Jurkat, Clone E6-1 (cell line): ENCODE results near the gene RIMS1.

Source experiments
- DNase-seq: peaks from one replicate; pipeline ENCODE4 v3.0.0-alpha.2; 2011; ENCODE audit warnings: low read depth, low spot score
- H3K4me3 ChIP-seq: 2 replicates; pipeline ENCODE4 v1.5.1; 2011; ENCODE audit warnings: mild to moderate bottlenecking, low read length, control low read depth, moderate library complexity

Gene RIMS1

GRCh38 chr6:72381076-72381475, 494.7 kb downstream of the RIMS1 start:
- H3K4me3 ChIP-seq = no peak overlapping the region
- DNase-seq = no peak

- H3K4me3 ChIP-seq = no peak overlapping the region
- no peak for DNase-seq
These were observed 496.5 kb downstream of the RIMS1 start for GRCh38 chr6:72382602-72383529.

GRCh38 chr6:72386324-72386723, 500.0 kb downstream of the RIMS1 start:
- DNase-seq = no peak
- no peak overlapping the region for H3K4me3 ChIP-seq

- DNase-seq = no peak
These were observed 503.3 kb downstream of the RIMS1 start for GRCh38 chr6:72389698-72390097.

GRCh38 chr6:72390548-72390947, 504.2 kb downstream of the RIMS1 start:
- no peak for DNase-seq
- no peak overlapping the region for H3K4me3 ChIP-seq

More at GRCh38 chr6:72389698-72390097, 503.3 kb downstream of the RIMS1 start:
- no peak overlapping the region for H3K4me3 ChIP-seq

GRCh38 chr6:72401865-72402264, 515.5 kb downstream of the RIMS1 start:
- no peak overlapping the region for H3K4me3 ChIP-seq
- no peak for DNase-seq

GRCh38 chr6:72403413-72403812, 517.1 kb downstream of the RIMS1 start:
- no peak for DNase-seq

GRCh38 chr6:72406517-72406916, 520.2 kb downstream of the RIMS1 start:
- no peak overlapping the region for H3K4me3 ChIP-seq
- no peak for DNase-seq

More at GRCh38 chr6:72403413-72403812, 517.1 kb downstream of the RIMS1 start:
- H3K4me3 ChIP-seq = no peak overlapping the region

GRCh38 chr6:72410769-72411168, 524.4 kb downstream of the RIMS1 start:
- H3K4me3 ChIP-seq = no peak overlapping the region
- DNase-seq = no peak

- peak; percentile 74 for DNase-seq
- no peak overlapping the region for H3K4me3 ChIP-seq
These were observed 525.7 kb downstream of the RIMS1 start for GRCh38 chr6:72411872-72412708.

GRCh38 chr6:72412709-72413044, 526.3 kb downstream of the RIMS1 start:
- H3K4me3 ChIP-seq = no peak overlapping the region
- DNase-seq = peak; percentile 10

GRCh38 chr6:72413884-72414283, 527.5 kb downstream of the RIMS1 start:
- no peak overlapping the region for H3K4me3 ChIP-seq
- no peak for DNase-seq

GRCh38 chr6:72414657-72415056, 528.3 kb downstream of the RIMS1 start:
- DNase-seq = no peak
- H3K4me3 ChIP-seq = no peak overlapping the region

GRCh38 chr6:72416744-72417465, 530.6 kb downstream of the RIMS1 start:
- no peak overlapping the region for H3K4me3 ChIP-seq
- DNase-seq = no peak

GRCh38 chr6:72417759-72418158, 531.4 kb downstream of the RIMS1 start:
- no peak for DNase-seq
- no peak overlapping the region for H3K4me3 ChIP-seq

- no peak for DNase-seq
- H3K4me3 ChIP-seq = no peak overlapping the region
These were observed 532.1 kb downstream of the RIMS1 start for GRCh38 chr6:72418495-72418894.

GRCh38 chr6:72419966-72420365, 533.6 kb downstream of the RIMS1 start:
- DNase-seq = no peak
- no peak overlapping the region for H3K4me3 ChIP-seq

GRCh38 chr6:72420409-72420808, 534.1 kb downstream of the RIMS1 start:
- DNase-seq = no peak
- no peak overlapping the region for H3K4me3 ChIP-seq

- DNase-seq = no peak
- no peak overlapping the region for H3K4me3 ChIP-seq
These were observed 535.0 kb downstream of the RIMS1 start for GRCh38 chr6:72421387-72421786.

GRCh38 chr6:72422171-72422570, 535.8 kb downstream of the RIMS1 start:
- DNase-seq = no peak
- no peak overlapping the region for H3K4me3 ChIP-seq
